H1 (cell line): ENCODE results near the gene KRT12. TPM values are rescaled to one million over a fixed set of nuclear protein-coding genes. Genes with fewer than 3 reads are reported as not detected.

Experiments
- NANOG ChIP-seq: IDR thresholded peaks from 2 replicates; pipeline ENCODE4 v1.6.1; 2011; ENCODE audit warnings: low read length, low read depth, mild to moderate bottlenecking, inconsistent platforms; ENCODE audit not compliant: insufficient read depth, poor library complexity, severe bottlenecking
- RAD21 ChIP-seq, 2 experiments: IDR thresholded peaks in 1 of 2; conservative IDR thresholded peaks in 1 of 2; 2 replicates each; pipeline ENCODE4 v1.6.1; 2011; ENCODE audit warnings: low read depth in 2 of 2, low read length in 2 of 2, improper control_type of control experiment in 1 of 2, inconsistent platforms in 1 of 2, mild to moderate bottlenecking in 1 of 2, moderate library complexity in 1 of 2
- SP1 ChIP-seq: IDR thresholded peaks from 2 replicates; pipeline ENCODE4 v1.6.1; 2011; ENCODE audit warnings: low read depth, low read length
- TAF1 ChIP-seq: IDR thresholded peaks from 2 replicates; pipeline ENCODE4 v1.6.1; 2011; ENCODE audit warnings: mild to moderate bottlenecking, low read depth, low read length
- polyA plus RNA-seq, 7 experiments: library from polyadenylated mRNA; depleted of rRNA in 3 of 7; stranded (reverse) in 5 of 7; unstranded in 2 of 7; fragments of >200 nt in 5 of 7; fragments of 200-250 nt in 2 of 7; gene quantifications; 1 replicate in 5 of 7; 2 replicates in 1 of 7; 4 replicates in 1 of 7; pipeline versions ENCODE4 v1.2.1 to v1.2.3, GENCODE V29; 2011 to 2013; ENCODE audit warnings: missing spikeins in 2 of 7, mixed read lengths in 2 of 7
- total RNA-seq: library from RNA; stranded (reverse); fragmentation: NEBNext Ultra II Directional; extraction: Animal tissue kit (Norgen Biotek cat#: 25700); gene quantifications from 2 replicates; pipeline ENCODE4 v1.2.1, GENCODE V29; 2021

KRT12 gene
- total and polyA plus RNA-seq, 2 of the 8 experiments (the other 6 are each of a cell fraction or from before 2014, with no cell fraction given) = not detected

GRCh38 chr17:40827746-40828453, 39.1 kb downstream of the KRT12 start (continued):
- TF ChIP-seq SP1 (no peak), TAF1 (no peak), RAD21 (IDR thresholded peaks at IDR 0.05 in 1 of 2, conservative IDR thresholded peaks at IDR 0.05 in 1 of 2; ENCODE audit: low read depth in 2 of 2, low read length in 2 of 2) (no peak), NANOG (no peak)
